Erythroblast (primary cell): ENCODE measurements around the gene ATP2B1.

ENCODE experiments used
- GATA1 ChIP-seq: IDR thresholded peaks from 2 replicates; pipeline ENCODE4 v1.6.1; 2011; ENCODE audit warnings: low read depth, mild to moderate bottlenecking, control low read depth, low read length, moderate library complexity
- POLR2A ChIP-seq: IDR thresholded peaks from 2 replicates; pipeline ENCODE4 v1.6.1; 2011; ENCODE audit warnings: mild to moderate bottlenecking, low read length

DNA sequence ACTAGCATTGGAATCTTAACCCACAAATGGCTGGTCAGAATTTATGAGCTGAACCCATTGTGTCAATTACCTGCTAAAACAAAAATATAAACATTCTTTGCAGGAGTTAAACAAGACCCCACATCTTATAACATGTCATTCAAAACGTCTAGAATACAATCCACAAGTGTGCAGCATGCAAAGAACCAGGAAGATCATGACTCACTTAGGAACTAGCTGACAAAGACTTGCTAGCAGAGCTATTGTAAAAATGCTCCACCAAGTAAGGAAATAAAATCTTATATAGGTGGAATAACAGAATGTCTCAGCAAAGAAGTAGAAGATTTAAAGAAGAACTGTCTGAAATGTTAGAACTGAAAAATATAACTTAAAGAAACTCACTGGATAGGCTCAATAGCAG is 156.3 kb downstream of the ATP2B1 start:
- no peak for TF ChIP-seq POLR2A
- TF ChIP-seq GATA1: no peak
